Heart left ventricle (tissue), 16 donors: Measurements from ENCODE around the gene TMEM247. TPM values are rescaled to one million over a fixed set of nuclear protein-coding genes. Genes with fewer than 3 reads are reported as not detected.

Experiments used
- ATAC-seq, 4 donors: fragments of 200-7000 bp; cut with Tn5 transposase; one replicate each; pipeline ENCODE4 v1.9.1; 2020 to 2022; ENCODE audit warnings: moderate library complexity in 4 of 4, mild to moderate bottlenecking in 3 of 4, moderate number of reproducible peaks in 1 of 4
- DNase-seq, 5 donors: peaks; one replicate each; pipeline ENCODE4 v3.0.0-alpha.2; 2020
- H3K27ac ChIP-seq, 12 donors: fragments of 200-600 bp; sonication (generic) in 4 of 12; one replicate each; pipeline versions ENCODE4 v1.5.0 to v1.8.0; 2016 to 2022; ENCODE audit warnings: mild to moderate bottlenecking in 2 of 12
- H3K27me3 ChIP-seq, 9 donors: fragments of 200-600 bp; sonication (generic) in 2 of 9; one replicate each; pipeline versions ENCODE4 v1.5.1 to v1.8.0; 2016 to 2022; ENCODE audit warnings: mild to moderate bottlenecking in 3 of 9
- H3K36me3 ChIP-seq, 9 donors: fragments of 200-600 bp; sonication (generic) in 2 of 9; one replicate each; pipeline versions ENCODE4 v1.5.0 to v1.8.0; 2018 to 2022; ENCODE audit warnings: mild to moderate bottlenecking in 2 of 9
- H3K4me1 ChIP-seq, 12 donors: fragments of 200-600 bp; sonication (generic) in 4 of 12; one replicate each; pipeline versions ENCODE4 v1.5.0 to v1.8.0; 2016 to 2022; ENCODE audit warnings: mild to moderate bottlenecking in 3 of 12
- H3K4me3 ChIP-seq, 12 donors: fragments of 200-600 bp; sonication (generic) in 4 of 12; one replicate each; pipeline versions ENCODE4 v1.5.0 to v1.8.0; 2017 to 2022; ENCODE audit warnings: mild to moderate bottlenecking in 9 of 12, moderate library complexity in 4 of 12
- H3K9me3 ChIP-seq, 12 donors: fragments of 200-600 bp; sonication (generic) in 4 of 12; one replicate each; pipeline versions ENCODE4 v1.5.0 to v1.8.0; 2016 to 2022; ENCODE audit warnings: mild to moderate bottlenecking in 1 of 12
- CTCF ChIP-seq, 12 donors: fragments of 200-600 bp; sonication (generic) in 4 of 12; IDR thresholded peaks; one replicate each; pipeline versions ENCODE4 v1.5.0 to v1.8.0; 2018 to 2022; ENCODE audit warnings: antibody characterized with exemption in 12 of 12, mild to moderate bottlenecking in 5 of 12
- POLR2A ChIP-seq, 2 donors: fragments of 450-650 bp; IDR thresholded peaks; one replicate each; pipeline ENCODE4 v1.6.1; 2017; ENCODE audit warnings: antibody characterized with exemption in 2 of 2, mild to moderate bottlenecking in 2 of 2, moderate library complexity in 2 of 2
- WGBS, 4 donors: extraction: QIAGEN DNeasy Blood & Tissue Kit in 2 of 4; methylation state at CpG; one replicate each; pipeline versions ENCODE4 v1.1.5 to v1.1.7; 2013 to 2018; 5-methylcytosine and 5-hydroxymethylcytosine counted together
- intact Hi-C, 10 donors: fragments of 100-400 bp; cut with DNase I; formaldehyde crosslinking; loops; one replicate each; pipeline versions ENCODE4 v1.11.1 to v1.14.2; 2022
- polyA plus RNA-seq, 2 donors: library from polyadenylated mRNA; stranded (reverse); fragments of 200-250 nt; gene quantifications; one replicate each; pipeline ENCODE4 v1.2.3, GENCODE V29; 2013
- total RNA-seq, 9 donors: library from RNA; depleted of rRNA in 2 of 9; stranded (reverse); fragments of >200 nt in 2 of 9; fragmentation: NEBNext Ultra II Directional in 3 of 9; extraction: Animal tissue kit (Norgen Biotek cat#: 25700) in 3 of 9; gene quantifications; one replicate each; pipeline versions ENCODE4 v1.1.0 to v1.2.4, GENCODE V29; 2016 to 2023
- donor health status: ischemic (EF 13 %, LVEDD 7.1; RV severe dilation, severe dysfunction).
- donor health status: healthy with polysubstance abuse.
- donor health status: DM: no; HTN: yes; CAD: no.
- donor health status: DM: no; HTN: no; CAD: no.
- donor health status: ischemic (EF 25% LVEDD 6.9; RV normal size, moderate dysfunction).
- donor health status: ischemic (EF 25% LVEDD 5.7; RV mildly dilated, moderate dysfunction).
- donor health status: healthy.
- donor health status: DM: yes; HTN: yes; CAD: no.
- donor health status: ischemic (EF 35%, LVEDD 5.7; RV mildly dilated, moderate dysfunction).
- donor health status: nonischemic (EF 11% LVEDD 7.7; RV severe dilation, severe dysfunction).
- donor health status: DM: yes; HTN: yes; CAD: no.
- donor health status: PGD.
- donor health status: ischemic (EF 29% LVEDD 5.4; RV normal size, mild dysfunction).
- donor health status: nonischemic (EF 23%, LVEDD 6.1; RV moderate dilation, normal function).

TMEM247 gene
- total and polyA plus RNA-seq, 11 donors = not detected

DNA sequence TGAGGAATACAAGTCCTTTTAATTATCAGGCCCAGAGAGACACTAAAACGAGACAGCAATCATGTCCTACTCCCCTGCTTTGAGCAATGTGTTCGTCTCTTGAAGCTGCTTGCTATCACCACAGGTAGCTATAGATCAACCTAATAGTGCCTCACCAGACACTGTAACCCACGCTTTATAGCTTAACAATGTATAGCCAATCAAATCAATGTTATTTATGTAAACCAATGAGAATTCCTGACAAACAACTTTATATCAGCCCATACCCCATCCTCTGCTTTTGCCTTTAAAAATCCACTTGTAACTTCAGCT is 26.1 kb downstream of the TMEM247 start:
- ATAC-seq = no peak
- TF ChIP-seq POLR2A (IDR thresholded peaks at IDR 0.05) (no peak), CTCF (IDR thresholded peaks at IDR 0.05) (no peak)
- Histone ChIP-seq H3K9me3 (no peaks in the 10 kb centered on the region), H3K36me3 (no peaks in the 10 kb centered on the region), H3K4me3 (no peak overlapping the region), H3K27ac (no peak overlapping the region), H3K27me3 (no peaks in the 10 kb centered on the region), H3K4me1 (peaks cover 0 to 14% (median 3%) of the 10 kb centered on the region in 12 donors)
- intact Hi-C loops = loop anchor here in 1 of 10 donors (2.0 kb wide), 1 partner anchor 33 kb away; no protein-coding TSS in a partner anchor
- no peak for DNase-seq
- WGBS, 4 donors = 94 to 96% (median 96%) methylated on average over 3 of the region's 3 CpGs

DNA sequence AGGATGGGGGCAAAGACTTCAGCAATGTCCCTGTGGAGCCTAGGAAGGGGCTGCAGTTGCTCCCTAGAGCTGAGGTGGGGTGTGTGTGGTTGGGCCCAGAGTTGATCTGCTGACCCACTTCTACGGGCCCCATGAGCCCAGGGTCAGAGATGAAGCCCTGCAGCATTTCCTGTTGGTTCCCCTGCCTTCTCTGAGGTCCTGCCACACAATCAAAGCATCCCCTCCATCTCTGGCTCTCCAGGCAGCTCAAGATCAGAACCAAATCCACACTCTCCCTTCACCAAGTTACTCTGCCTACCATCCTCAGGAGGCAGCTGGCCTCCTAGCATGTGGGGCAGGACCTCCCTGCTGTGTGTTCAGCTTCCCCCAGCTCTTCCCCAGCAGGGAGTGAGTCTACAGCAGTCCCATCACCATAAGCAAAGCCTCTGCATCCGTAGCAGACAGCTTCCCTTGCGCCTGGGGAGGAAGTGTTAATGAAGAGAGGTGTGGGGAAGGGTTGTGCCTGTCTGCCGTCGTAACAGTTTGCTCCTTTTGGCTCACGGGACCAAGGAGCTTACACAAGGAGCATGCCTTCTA is 26.9 kb downstream of the TMEM247 start:
- intact Hi-C loops = no loop called here
- WGBS, 4 donors = 53 to 73% (median 60%) methylated on average over 6 of the region's 6 CpGs
- no peaks in the 10 kb centered on the region for H3K36me3 ChIP-seq
- no peak for DNase-seq
- no peaks in the 10 kb centered on the region for H3K9me3 ChIP-seq
- TF ChIP-seq POLR2A (IDR thresholded peaks at IDR 0.05) = no peak
- no peak for TF ChIP-seq CTCF (IDR thresholded peaks at IDR 0.05)
- peaks cover 0 to 9% (median 0%) of the 10 kb centered on the region in 12 donors for H3K4me1 ChIP-seq
- no peak overlapping the region for H3K4me3 ChIP-seq
- H3K27ac ChIP-seq = no peak overlapping the region
- ATAC-seq = no peak
- no peaks in the 10 kb centered on the region for H3K27me3 ChIP-seq

DNA sequence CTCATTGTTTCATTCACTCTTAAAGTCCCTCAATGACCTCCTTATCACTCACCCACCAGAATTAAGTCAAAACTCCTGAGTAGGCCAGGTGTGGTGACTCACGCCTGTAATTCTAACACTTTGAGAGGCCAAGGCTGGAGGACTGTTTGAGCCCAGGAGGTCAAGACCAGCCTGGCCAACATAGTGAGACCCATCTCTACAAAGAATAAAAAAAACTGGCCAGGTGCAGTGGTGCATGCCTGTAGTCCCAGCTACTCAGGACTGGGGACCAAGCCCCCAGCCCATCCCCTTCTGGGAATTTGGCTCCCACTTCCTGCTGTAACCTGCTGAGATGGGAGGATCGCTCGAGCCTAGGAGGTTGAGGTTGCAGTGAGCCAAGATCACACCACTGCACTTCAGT is 28.9 kb downstream of the TMEM247 start:
- WGBS, 4 donors = 87 to 97% (median 94%) methylated on average over 3 of the region's 3 CpGs
- DNase-seq = no peak

GRCh38 chr2:46508759-46509158 is 29.4 kb downstream of the TMEM247 start:
- WGBS, 4 donors = 91 to 96% (median 93%) methylated on average over 3 of the region's 3 CpGs
- H3K27me3 ChIP-seq = no peaks in the 10 kb centered on the region
- H3K9me3 ChIP-seq = no peaks in the 10 kb centered on the region
- peaks cover 0 to 6% (median 0%) of the 10 kb centered on the region in 12 donors for H3K4me1 ChIP-seq
- ATAC-seq (no peak), DNase-seq (no peak)
- intact Hi-C loops = no loop called here
- TF ChIP-seq POLR2A (IDR thresholded peaks at IDR 0.05) = no peak
- no peak for TF ChIP-seq CTCF (IDR thresholded peaks at IDR 0.05)
- H3K27ac ChIP-seq = no peak overlapping the region
- no peaks in the 10 kb centered on the region for H3K36me3 ChIP-seq
- H3K4me3 ChIP-seq = no peak overlapping the region

More for the DNA sequence above, 28.9 kb downstream of the TMEM247 start:
- Histone ChIP-seq H3K4me3 (no peak overlapping the region), H3K36me3 (no peaks in the 10 kb centered on the region), H3K9me3 (no peaks in the 10 kb centered on the region), H3K27me3 (no peaks in the 10 kb centered on the region), H3K27ac (no peak overlapping the region), H3K4me1 (peaks cover 0 to 8% (median 0%) of the 10 kb centered on the region in 12 donors)
- no peak for ATAC-seq
- no peak for TF ChIP-seq POLR2A (IDR thresholded peaks at IDR 0.05)
- no peak for TF ChIP-seq CTCF (IDR thresholded peaks at IDR 0.05)
- intact Hi-C loops = no loop called here
